Mesendoderm (in vitro differentiated cells): ENCODE data around the gene WNT2.

Experiments
- DNase-seq: peaks from one replicate; pipeline ENCODE4 v3.0.0; 2013
- H2AK5ac ChIP-seq: 2 replicates; pipeline ENCODE4 v1.6.1; 2013; ENCODE audit warnings: low read length, inconsistent platforms
- H2BK120ac ChIP-seq: 2 replicates; pipeline ENCODE4 v1.6.1; 2013; ENCODE audit warnings: low read depth, mild to moderate bottlenecking, low read length, moderate library complexity, mixed read lengths
- H2BK15ac ChIP-seq: replicated peaks from 2 replicates; pipeline ENCODE4 v1.6.1; 2013; ENCODE audit warnings: low read depth, mild to moderate bottlenecking, moderate library complexity
- H2BK5ac ChIP-seq: 2 replicates; pipeline ENCODE4 v1.6.1; 2013; ENCODE audit warnings: low read length, inconsistent platforms
- H3K18ac ChIP-seq: 2 replicates; pipeline ENCODE4 v1.6.1; 2013; ENCODE audit warnings: mild to moderate bottlenecking, low read length, mixed read lengths
- H3K23ac ChIP-seq: one replicate; pipeline ENCODE4 v1.6.1; 2013; ENCODE audit warnings: low read length
- H3K27ac ChIP-seq: 2 replicates; pipeline ENCODE4 v1.5.1; 2013; ENCODE audit warnings: low read depth, mild to moderate bottlenecking, inconsistent platforms, low read length, moderate library complexity
- H3K27me3 ChIP-seq: 2 replicates; pipeline ENCODE4 v1.6.1; 2013; ENCODE audit warnings: low read length, control low read depth, mild to moderate bottlenecking, inconsistent platforms; ENCODE audit not compliant: insufficient read depth, poor library complexity
- H3K36me3 ChIP-seq: 2 replicates; pipeline ENCODE4 v1.6.1; 2013; ENCODE audit warnings: low read length, inconsistent platforms; ENCODE audit not compliant: control insufficient read depth, insufficient read depth
- H3K4ac ChIP-seq: one replicate; pipeline ENCODE4 v1.6.1; 2013; ENCODE audit warnings: low read depth, mild to moderate bottlenecking, low read length, moderate library complexity
- H3K4me1 ChIP-seq: 2 replicates; pipeline ENCODE4 v1.6.1; 2013; ENCODE audit warnings: low read depth, low read length, inconsistent platforms; ENCODE audit not compliant: control insufficient read depth
- H3K4me2 ChIP-seq: 2 replicates; pipeline ENCODE4 v1.6.1; 2013; ENCODE audit warnings: low read length
- H3K4me3 ChIP-seq: 2 replicates; pipeline ENCODE4 v1.5.1; 2013; ENCODE audit warnings: mild to moderate bottlenecking, low read length
- H3K56ac ChIP-seq: one replicate; pipeline ENCODE4 v1.6.1; 2013; ENCODE audit warnings: low read length
- H3K79me1 ChIP-seq: 2 replicates; pipeline ENCODE4 v1.6.1; 2013; ENCODE audit warnings: low read length, inconsistent platforms
- H3K79me2 ChIP-seq: 2 replicates; pipeline ENCODE4 v1.6.1; 2013; ENCODE audit warnings: mild to moderate bottlenecking, low read length; ENCODE audit not compliant: control insufficient read depth, insufficient read depth
- H3K9ac ChIP-seq: 2 replicates; pipeline ENCODE4 v1.6.1; 2013; ENCODE audit warnings: low read length, inconsistent platforms
- H4K5ac ChIP-seq: one replicate; pipeline ENCODE4 v1.6.1; 2013; ENCODE audit warnings: low read length
- H4K8ac ChIP-seq: one replicate; pipeline ENCODE4 v1.6.1; 2013; ENCODE audit warnings: low read depth, mild to moderate bottlenecking, control low read depth, low read length, moderate library complexity
- WGBS: extraction: QIAGEN DNeasy Blood & Tissue Kit; methylation state at CpG from one replicate; pipeline ENCODE4 v1.1.7; 2013; ENCODE audit warnings: low lambda C conversion rate, missing lambda C conversion rate; ENCODE audit not compliant: insufficient coverage; ENCODE audit errors: extremely low coverage; 5-methylcytosine and 5-hydroxymethylcytosine counted together

The WNT2 gene

DNA sequence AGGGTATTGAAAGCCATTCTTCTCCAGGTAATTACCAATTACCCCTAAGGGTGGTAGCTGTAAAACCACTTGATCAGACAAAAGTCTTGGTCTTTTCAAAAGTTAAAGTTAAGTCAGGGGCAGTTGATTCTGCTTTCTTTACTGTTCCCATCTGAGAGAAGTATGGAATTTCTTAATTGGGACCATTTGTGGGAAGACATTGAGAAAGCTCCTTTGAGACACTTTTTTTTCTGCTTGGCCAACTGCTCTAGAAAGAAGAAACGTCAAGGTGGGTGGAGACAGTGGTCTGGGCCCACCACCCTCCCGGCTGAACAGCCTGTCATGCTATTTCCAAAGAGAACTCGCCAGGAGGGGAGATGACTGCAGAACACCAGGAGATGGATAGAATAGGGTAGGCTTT lies 45.3 kb downstream of the WNT2 start:
- WGBS, result no CpG with 5 or more reads among the region's 3 CpGs
- H3K27ac ChIP-seq, result no peak overlapping the region
- H3K36me3 ChIP-seq, result no peaks in the 10 kb centered on the region
- H2BK15ac ChIP-seq, result no peak overlapping the region
- H3K56ac ChIP-seq, result no peak overlapping the region
- H2BK120ac ChIP-seq, result no peak overlapping the region
- no peak overlapping the region for H2BK5ac ChIP-seq
- no peaks in the 10 kb centered on the region for H3K4me1 ChIP-seq
- no peaks in the 10 kb centered on the region for H3K27me3 ChIP-seq
- DNase-seq, result no peak
- H3K4me2 ChIP-seq, result no peak overlapping the region
- H3K23ac ChIP-seq, result no peak overlapping the region
- no peaks in the 10 kb centered on the region for H3K79me2 ChIP-seq
- H4K8ac ChIP-seq, result no peak overlapping the region
- no peak overlapping the region for H3K9ac ChIP-seq
- no peak overlapping the region for H2AK5ac ChIP-seq
- H3K4ac ChIP-seq, result no peak overlapping the region
- no peak overlapping the region for H4K5ac ChIP-seq
- H3K79me1 ChIP-seq, result no peaks in the 10 kb centered on the region
- no peak overlapping the region for H3K4me3 ChIP-seq
- H3K18ac ChIP-seq, result no peak overlapping the region

DNA sequence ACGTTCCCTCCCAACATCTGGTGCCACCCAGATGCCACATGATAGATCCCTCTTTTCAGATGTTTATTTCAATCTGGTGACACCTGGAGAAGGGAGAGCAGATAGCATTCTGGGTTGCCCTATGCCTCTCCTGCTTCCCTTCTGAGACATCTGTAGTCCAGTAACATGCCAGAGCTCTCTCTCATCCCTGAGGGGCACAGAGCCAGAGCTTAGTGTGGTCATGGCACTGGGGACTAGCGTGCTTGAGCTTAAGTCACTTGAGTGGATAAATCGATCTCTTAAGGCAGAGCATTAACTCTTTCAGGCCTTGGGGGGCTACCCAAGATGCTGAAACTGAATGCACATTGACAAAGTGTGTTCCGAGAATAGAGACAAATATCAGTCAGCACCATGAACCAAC lies 47.9 kb downstream of the WNT2 start:
- Histone ChIP-seq H3K79me1 (no peaks in the 10 kb centered on the region), H3K4ac (no peak overlapping the region), H3K27ac (no peak overlapping the region), H2BK15ac (no peak overlapping the region), H2AK5ac (no peak overlapping the region), H3K4me3 (no peak overlapping the region), H4K5ac (no peak overlapping the region), H3K56ac (no peak overlapping the region), H2BK120ac (no peak overlapping the region), H3K18ac (no peak overlapping the region), H3K4me1 (no peaks in the 10 kb centered on the region), H2BK5ac (no peak overlapping the region), H4K8ac (no peak overlapping the region), H3K23ac (no peak overlapping the region), H3K79me2 (no peaks in the 10 kb centered on the region), H3K4me2 (no peak overlapping the region), H3K36me3 (no peaks in the 10 kb centered on the region), H3K9ac (no peak overlapping the region), H3K27me3 (no peaks in the 10 kb centered on the region)
- WGBS, result no CpG with 5 or more reads among the region's 4 CpGs
- no peak for DNase-seq

DNA sequence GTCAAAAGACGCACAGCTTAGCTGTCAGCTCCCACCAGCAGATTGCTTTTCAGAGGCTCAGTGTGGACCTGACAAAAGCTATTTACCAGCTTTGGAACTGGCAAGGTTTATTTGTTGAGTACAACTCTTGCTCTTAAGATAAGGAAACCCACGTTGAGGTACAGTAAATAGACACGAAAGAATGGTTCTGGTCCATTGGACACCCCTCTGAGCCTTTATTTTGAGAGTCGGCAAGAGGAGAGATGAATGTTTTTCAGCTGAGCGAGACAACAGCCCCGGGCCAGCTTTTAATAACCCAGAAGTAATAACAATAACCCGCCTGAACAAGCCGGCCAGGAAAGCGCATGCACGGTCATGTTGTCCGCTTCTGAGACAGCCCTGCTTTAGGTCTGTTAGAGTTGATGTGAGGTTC lies 49.0 kb downstream of the WNT2 start:
- no peaks in the 10 kb centered on the region for H3K79me2 ChIP-seq
- no peaks in the 10 kb centered on the region for H3K27me3 ChIP-seq
- H3K4ac ChIP-seq, result no peak overlapping the region
- H3K23ac ChIP-seq, result no peak overlapping the region
- no peak overlapping the region for H2AK5ac ChIP-seq
- no peaks in the 10 kb centered on the region for H3K4me1 ChIP-seq
- H4K8ac ChIP-seq, result no peak overlapping the region
- no peaks in the 10 kb centered on the region for H3K79me1 ChIP-seq
- no CpG with 5 or more reads among the region's 11 CpGs for WGBS
- H2BK120ac ChIP-seq, result no peak overlapping the region
- no peak overlapping the region for H2BK5ac ChIP-seq
- H4K5ac ChIP-seq, result no peak overlapping the region
- no peaks in the 10 kb centered on the region for H3K36me3 ChIP-seq
- no peak overlapping the region for H2BK15ac ChIP-seq
- no peak overlapping the region for H3K9ac ChIP-seq
- no peak overlapping the region for H3K4me3 ChIP-seq
- no peak overlapping the region for H3K4me2 ChIP-seq
- H3K56ac ChIP-seq, result no peak overlapping the region
- no peak overlapping the region for H3K27ac ChIP-seq
- no peak for DNase-seq
- no peak overlapping the region for H3K18ac ChIP-seq

DNA sequence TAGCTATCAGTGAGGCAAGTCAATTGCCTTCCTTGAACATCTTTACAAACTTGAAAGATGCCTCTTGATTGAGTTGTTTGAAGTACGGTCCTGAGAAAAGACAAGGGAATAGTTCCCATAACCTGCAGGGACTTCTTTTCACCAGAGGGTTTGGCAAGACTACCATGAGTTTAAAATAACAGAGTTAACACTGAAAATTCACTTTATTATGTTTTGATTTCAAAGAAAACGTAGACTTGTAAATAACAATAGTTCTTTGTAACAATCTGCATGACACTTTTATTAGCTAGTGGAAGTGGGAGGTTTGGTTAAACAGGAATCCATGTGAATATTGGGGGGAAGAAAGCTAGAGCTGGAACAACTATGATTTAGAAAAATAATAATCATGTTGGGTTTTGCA lies 49.5 kb downstream of the WNT2 start:
- no peak overlapping the region for H3K18ac ChIP-seq
- H3K36me3 ChIP-seq, result no peaks in the 10 kb centered on the region
- no peak overlapping the region for H2BK120ac ChIP-seq
- H3K56ac ChIP-seq, result no peak overlapping the region
- H4K8ac ChIP-seq, result no peak overlapping the region
- H3K79me2 ChIP-seq, result no peaks in the 10 kb centered on the region
- no peak overlapping the region for H3K9ac ChIP-seq
- H3K27me3 ChIP-seq, result no peaks in the 10 kb centered on the region
- H3K4me1 ChIP-seq, result no peaks in the 10 kb centered on the region
- H3K79me1 ChIP-seq, result no peaks in the 10 kb centered on the region
- no peak overlapping the region for H3K4me3 ChIP-seq
- WGBS, result no CpG with 5 or more reads among the region's 2 CpGs
- H3K27ac ChIP-seq, result no peak overlapping the region
- H2AK5ac ChIP-seq, result no peak overlapping the region
- H2BK5ac ChIP-seq, result no peak overlapping the region
- no peak overlapping the region for H3K4me2 ChIP-seq
- H3K23ac ChIP-seq, result no peak overlapping the region
- no peak overlapping the region for H3K4ac ChIP-seq
- no peak overlapping the region for H2BK15ac ChIP-seq
- no peak overlapping the region for H4K5ac ChIP-seq
- no peak for DNase-seq

DNA sequence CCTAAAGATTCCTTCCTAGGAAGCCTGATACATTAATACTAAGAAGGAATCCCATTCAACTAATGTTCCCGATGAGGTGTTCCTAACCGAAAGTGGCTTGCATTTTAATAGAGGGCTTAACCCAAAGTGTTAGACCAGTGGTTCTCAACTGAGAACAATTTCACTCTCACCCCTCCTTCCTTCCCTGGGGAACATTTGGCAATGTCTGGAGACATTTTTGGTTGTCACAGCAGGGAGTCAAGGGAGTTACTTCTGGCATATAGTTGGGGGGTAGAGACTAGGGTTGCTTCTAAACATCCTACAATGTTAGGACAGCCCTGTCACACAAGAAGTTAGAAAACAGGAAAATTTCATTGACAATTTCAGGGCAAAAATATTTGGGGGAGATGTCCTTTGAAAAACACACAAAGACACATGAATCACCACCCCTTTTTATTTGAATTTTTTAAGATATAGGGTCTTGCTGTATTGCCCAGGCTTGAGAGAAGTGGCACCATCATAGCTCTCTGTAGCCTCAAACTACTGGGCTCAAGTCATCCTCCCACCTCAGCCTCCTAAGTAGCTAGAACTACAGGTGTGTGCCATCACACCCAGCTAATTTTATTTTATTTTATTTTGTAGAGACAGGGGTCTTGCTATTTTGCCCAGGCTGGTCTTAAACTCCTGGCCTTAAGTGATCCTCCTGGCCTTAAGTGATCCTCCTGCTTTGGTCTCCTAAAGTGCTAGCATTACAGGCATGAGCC lies 50.7 kb downstream of the WNT2 start:
- no CpG with 5 or more reads among the region's 2 CpGs for WGBS
- H3K27me3 ChIP-seq, result no peaks in the 10 kb centered on the region
- H3K4ac ChIP-seq, result no peak overlapping the region
- H3K36me3 ChIP-seq, result no peaks in the 10 kb centered on the region
- H3K18ac ChIP-seq, result no peak overlapping the region
- H4K8ac ChIP-seq, result no peak overlapping the region
- H3K56ac ChIP-seq, result no peak overlapping the region
- no peak overlapping the region for H3K4me2 ChIP-seq
- H3K9ac ChIP-seq, result no peak overlapping the region
- H2BK5ac ChIP-seq, result no peak overlapping the region
- no peaks in the 10 kb centered on the region for H3K4me1 ChIP-seq
- H3K79me2 ChIP-seq, result no peaks in the 10 kb centered on the region
- H3K4me3 ChIP-seq, result no peak overlapping the region
- no peaks in the 10 kb centered on the region for H3K79me1 ChIP-seq
- no peak overlapping the region for H4K5ac ChIP-seq
- no peak overlapping the region for H2AK5ac ChIP-seq
- no peak overlapping the region for H2BK120ac ChIP-seq
- DNase-seq, result no peak
- no peak overlapping the region for H3K23ac ChIP-seq
- no peak overlapping the region for H2BK15ac ChIP-seq
- H3K27ac ChIP-seq, result no peak overlapping the region

DNA sequence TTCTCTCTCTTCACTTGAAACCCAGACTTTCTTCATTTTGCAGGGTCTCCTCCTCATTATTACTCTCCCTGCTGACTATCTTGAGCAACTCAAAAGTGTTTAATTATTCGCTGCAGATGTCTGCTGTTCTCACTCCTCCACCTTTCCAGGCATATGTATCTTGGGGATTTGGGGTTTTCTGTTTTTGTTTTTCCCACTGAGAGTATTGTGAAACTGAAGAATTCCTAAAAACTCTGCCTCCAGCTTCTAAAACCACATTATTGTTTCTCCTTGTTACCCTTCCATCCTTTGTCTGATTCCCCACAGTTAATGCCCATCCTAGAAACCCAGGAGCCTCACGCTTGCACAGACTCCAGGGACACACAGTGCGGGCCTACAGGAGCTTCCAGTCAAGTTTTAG lies 51.3 kb downstream of the WNT2 start:
- no peak overlapping the region for H4K8ac ChIP-seq
- no peak for DNase-seq
- no peaks in the 10 kb centered on the region for H3K79me2 ChIP-seq
- no peak overlapping the region for H4K5ac ChIP-seq
- H3K9ac ChIP-seq, result no peak overlapping the region
- WGBS, result no CpG with 5 or more reads among the region's 3 CpGs
- no peak overlapping the region for H3K4ac ChIP-seq
- no peak overlapping the region for H3K4me2 ChIP-seq
- H2BK120ac ChIP-seq, result no peak overlapping the region
- no peaks in the 10 kb centered on the region for H3K4me1 ChIP-seq
- no peaks in the 10 kb centered on the region for H3K27me3 ChIP-seq
- no peak overlapping the region for H3K4me3 ChIP-seq
- no peak overlapping the region for H2BK5ac ChIP-seq
- H3K18ac ChIP-seq, result no peak overlapping the region
- no peaks in the 10 kb centered on the region for H3K36me3 ChIP-seq
- no peak overlapping the region for H2AK5ac ChIP-seq
- H3K79me1 ChIP-seq, result no peaks in the 10 kb centered on the region
- H3K56ac ChIP-seq, result no peak overlapping the region
- no peak overlapping the region for H3K23ac ChIP-seq
- H3K27ac ChIP-seq, result no peak overlapping the region
- no peak overlapping the region for H2BK15ac ChIP-seq
